NCI-H146 treated with DMSO at 0.1 percent for 48 hours (cell line): ENCODE measurements around the gene PRKCQ.

Experiments
- DNase-seq: peaks from one replicate; lab custom pipeline; 2025; ENCODE audit not compliant: unreplicated experiment; lab: John Stamatoyannopoulos, UW

PRKCQ gene

GRCh38 chr10:6569259-6569658, 10.8 kb downstream of the PRKCQ start:
- DNase-seq: no peak

GRCh38 chr10:6567884-6568283, 12.2 kb downstream of the PRKCQ start:
- DNase-seq: no peak

- no peak for DNase-seq
These were observed 12.8 kb downstream of the PRKCQ start for GRCh38 chr10:6567203-6567703.

- no peak for DNase-seq
These were observed 14.5 kb downstream of the PRKCQ start for GRCh38 chr10:6565588-6565987.

GRCh38 chr10:6564367-6564766, 15.7 kb downstream of the PRKCQ start:
- DNase-seq: no peak

GRCh38 chr10:6563731-6564130, 16.3 kb downstream of the PRKCQ start:
- DNase-seq: no peak

GRCh38 chr10:6563075-6563474, 17.0 kb downstream of the PRKCQ start:
- DNase-seq: no peak

- no peak for DNase-seq
These were observed 17.9 kb downstream of the PRKCQ start for GRCh38 chr10:6562221-6562620.

GRCh38 chr10:6561552-6561951, 18.5 kb downstream of the PRKCQ start:
- no peak for DNase-seq

GRCh38 chr10:6558759-6559461, 21.2 kb downstream of the PRKCQ start:
- no peak for DNase-seq

GRCh38 chr10:6558272-6558671, 21.8 kb downstream of the PRKCQ start:
- no peak for DNase-seq

- no peak for DNase-seq
These were observed 26.1 kb downstream of the PRKCQ start for GRCh38 chr10:6553937-6554336.

- DNase-seq: no peak
These were observed 36.6 kb downstream of the PRKCQ start for GRCh38 chr10:6543431-6544005.

- no peak for DNase-seq
These were observed 37.1 kb downstream of the PRKCQ start for GRCh38 chr10:6542999-6543430.

GRCh38 chr10:6539833-6540232, 40.2 kb downstream of the PRKCQ start:
- no peak for DNase-seq

GRCh38 chr10:6537770-6538169, 42.3 kb downstream of the PRKCQ start:
- no peak for DNase-seq

- no peak for DNase-seq
These were observed 44.0 kb downstream of the PRKCQ start for GRCh38 chr10:6536102-6536501.

GRCh38 chr10:6535156-6535764, 44.8 kb downstream of the PRKCQ start:
- DNase-seq: no peak

GRCh38 chr10:6532321-6532720, 47.8 kb downstream of the PRKCQ start:
- DNase-seq: no peak

- DNase-seq: no peak
These were observed 49.1 kb downstream of the PRKCQ start for GRCh38 chr10:6530966-6531365.

GRCh38 chr10:6530211-6530840, 49.8 kb downstream of the PRKCQ start:
- DNase-seq: no peak
